Stomach (tissue), 9 donors: Measurements from ENCODE around the gene RTN4R. TPM values are rescaled to one million over a fixed set of nuclear protein-coding genes. Genes with fewer than 3 reads are reported as not detected.
"Not testable (repeated sequence)": the region's sequence is repeated elsewhere in the genome, so short reads cannot be mapped to it uniquely, and the experiment has no call there.

Experiments used
- DNase-seq, 2 donors: peaks; one replicate each; pipeline versions ENCODE4 v3.0.0 to v3.0.0-alpha.2; 2013 to 2019
- H3K27ac ChIP-seq, 5 donors: fragments of 200-600 bp in 4 of 5; sonication (generic) in 4 of 5; one replicate each; pipeline ENCODE4 v1.5.1; 2013 to 2019; ENCODE audit warnings: mild to moderate bottlenecking in 1 of 5, moderate library complexity in 1 of 5
- H3K27me3 ChIP-seq, 3 donors: fragments of 200-600 bp; sonication (generic); one replicate each; pipeline ENCODE4 v1.5.1; 2017 to 2019; ENCODE audit warnings: mixed run types in 1 of 3
- H3K36me3 ChIP-seq, 4 donors: fragments of 200-600 bp; sonication (generic); 1 replicate in 3 of 4; 2 replicates in 1 of 4; pipeline ENCODE4 v1.5.1; 2016 to 2019
- H3K4me1 ChIP-seq, 4 donors: fragments of 200-600 bp; sonication (generic); one replicate each; pipeline ENCODE4 v1.5.1; 2016 to 2019
- H3K4me3 ChIP-seq, 4 donors: fragments of 200-600 bp; sonication (generic) in 3 of 4; one replicate each; pipeline ENCODE4 v1.5.1; 2016 to 2019; ENCODE audit warnings: mild to moderate bottlenecking in 1 of 4
- H3K9me3 ChIP-seq, 4 donors: fragments of 200-600 bp; sonication (generic); one replicate each; pipeline ENCODE4 v1.5.1; 2016 to 2019
- CTCF ChIP-seq, 7 experiments: fragments of 450-650 bp in 4 of 7; fragments of 200-600 bp in 3 of 7; sonication (generic) in 3 of 7; IDR thresholded peaks; one replicate each; pipeline ENCODE4 v1.5.1; 2016 to 2019; ENCODE audit warnings: antibody characterized with exemption in 7 of 7, control low read depth in 2 of 7, mild to moderate bottlenecking in 1 of 7
- EP300 ChIP-seq: sonication (generic); formaldehyde crosslinking; IDR thresholded peaks from one replicate; pipeline ENCODE4 v1.6.1; 2017; ENCODE audit warnings: antibody characterized with exemption
- POLR2A ChIP-seq, 4 donors: fragments of 450-650 bp; IDR thresholded peaks; one replicate each; pipeline ENCODE4 v1.6.1; 2016; ENCODE audit warnings: antibody characterized with exemption in 4 of 4, control low read depth in 2 of 4, mild to moderate bottlenecking in 1 of 4, moderate library complexity in 1 of 4
- POLR2AphosphoS5 ChIP-seq, 3 donors: sonication (generic); formaldehyde crosslinking; IDR thresholded peaks; one replicate each; pipeline ENCODE4 v1.6.1; 2016; ENCODE audit warnings: antibody characterized with exemption in 3 of 3
- WGBS, 5 donors: extraction: QIAGEN DNeasy Blood & Tissue Kit in 3 of 5; methylation state at CpG; one replicate each; pipeline versions ENCODE4 v1.1.5 to v1.1.7; 2013 to 2018; 5-methylcytosine and 5-hydroxymethylcytosine counted together
- intact Hi-C: fragments of 100-400 bp; cut with DNase I; formaldehyde crosslinking; loops from one replicate; pipeline ENCODE4 v1.15.1; 2023; ENCODE audit warnings: low total_unique reads
- polyA plus RNA-seq, 3 donors: library from polyadenylated mRNA; stranded (reverse); fragments of 200-250 nt; gene quantifications; one replicate each; pipeline ENCODE4 v1.2.3, GENCODE V29; 2013
- total RNA-seq, 5 donors: library from RNA; depleted of rRNA; stranded (reverse); fragments of >200 nt; gene quantifications; one replicate each; pipeline versions ENCODE4 v1.1.0 to v1.2.3, GENCODE V29; 2014 to 2016
- donor health status: healthy with polysubstance abuse.
- donor health status: Bipolar disorder and iron deficiency.
- donor health status: healthy.

RTN4R gene
- total and polyA plus RNA-seq, 8 donors = 0.92 to 2.2 (median 1.7) TPM; not detected in 3

- not testable (repeated sequence) for H3K4me1 ChIP-seq, DNase-seq, H3K36me3 ChIP-seq, H3K27ac ChIP-seq, H3K9me3 ChIP-seq, H3K4me3 ChIP-seq
- 12 to 21% (median 16%) methylated on average over 7 to 8 of the region's 8 CpGs for WGBS, 5 donors
- peaks cover 0 to 37% (median 3%) of the 10 kb centered on the region in 3 donors for H3K27me3 ChIP-seq
- intact Hi-C loops = loop anchor here (5.0 kb wide), 1 partner anchor 129 kb away; no protein-coding TSS in a partner anchor
Measured at GRCh38 chr22:20286312-20286660, 18.2 kb upstream of the RTN4R start.

- 16 to 29% (median 21%) methylated on average over 3 to 10 of the region's 12 CpGs for WGBS, 5 donors
- not testable (repeated sequence) for H3K27ac ChIP-seq, H3K9me3 ChIP-seq, H3K36me3 ChIP-seq, H3K4me3 ChIP-seq, H3K4me1 ChIP-seq
- intact Hi-C loops = loop anchor here (5.0 kb wide), 1 partner anchor 128 kb away; no protein-coding TSS in a partner anchor
- peak in 5 of 7 experiments; percentile 30 to 88 (median 86) for TF ChIP-seq CTCF (IDR thresholded peaks at IDR 0.05)
- H3K27me3 ChIP-seq = peaks cover 0 to 34% (median 3%) of the 10 kb centered on the region in 3 donors
- peak; percentile 83 to 87 for DNase-seq
Measured at GRCh38 chr22:20285473-20286311, 17.6 kb upstream of the RTN4R start.

GRCh38 chr22:20284471-20285086 lies 16.5 kb upstream of the RTN4R start:
- Histone ChIP-seq H3K4me3 (no peak overlapping the region), H3K36me3 (no peaks in the 10 kb centered on the region), H3K4me1 (no peaks in the 10 kb centered on the region), H3K9me3 (no peaks in the 10 kb centered on the region), H3K27ac (no peak overlapping the region), H3K27me3 (peaks cover 0 to 27% (median 3%) of the 10 kb centered on the region in 3 donors)
- WGBS, 5 donors = 83 to 92% (median 85%) methylated on average over 12 to 13 of the region's 13 CpGs
- no peak for DNase-seq
- TF ChIP-seq POLR2AphosphoS5 (IDR thresholded peaks at IDR 0.05) (no peak), EP300 (no peak), POLR2A (IDR thresholded peaks at IDR 0.05) (no peak), CTCF (IDR thresholded peaks at IDR 0.05) (no peak)
- intact Hi-C loops = loop anchor here (5.0 kb wide), 1 partner anchor 127 kb away; no protein-coding TSS in a partner anchor

GRCh38 chr22:20283674-20284066 lies 15.6 kb upstream of the RTN4R start:
- 53 to 73% (median 68%) methylated on average over 5 of the region's 5 CpGs for WGBS, 5 donors
- no peak for DNase-seq
- no peak for TF ChIP-seq CTCF (IDR thresholded peaks at IDR 0.05)
- no peak for TF ChIP-seq POLR2AphosphoS5 (IDR thresholded peaks at IDR 0.05)
- no peak for TF ChIP-seq POLR2A (IDR thresholded peaks at IDR 0.05)
- no peak for TF ChIP-seq EP300
- intact Hi-C loops = no loop called here
- Histone ChIP-seq H3K4me1 (no peaks in the 10 kb centered on the region), H3K9me3 (no peaks in the 10 kb centered on the region), H3K27ac (no peak overlapping the region), H3K4me3 (no peak overlapping the region), H3K27me3 (peaks cover 0 to 23% (median 3%) of the 10 kb centered on the region in 3 donors), H3K36me3 (no peaks in the 10 kb centered on the region)
